GM12874 (cell line): ENCODE results near the gene FRMD4B.

Experiments
- CTCF ChIP-seq: IDR thresholded peaks from 2 replicates; pipeline ENCODE4 v1.5.1; 2011; ENCODE audit warnings: low read depth, mild to moderate bottlenecking, control low read depth, low read length, moderate library complexity; ENCODE audit not compliant: insufficient read depth

The FRMD4B gene

GRCh38 chr3:69343875-69344274 is 42.0 kb downstream of the FRMD4B start:
- no peak for TF ChIP-seq CTCF

GRCh38 chr3:69342074-69342473 is 43.8 kb downstream of the FRMD4B start:
- TF ChIP-seq CTCF: no peak

- no peak for TF ChIP-seq CTCF
These were observed 46.1 kb downstream of the FRMD4B start for GRCh38 chr3:69339760-69340159.

GRCh38 chr3:69338911-69339310 is 47.0 kb downstream of the FRMD4B start:
- no peak for TF ChIP-seq CTCF

- TF ChIP-seq CTCF: no peak
These were observed 53.0 kb downstream of the FRMD4B start for GRCh38 chr3:69332934-69333333.

- no peak for TF ChIP-seq CTCF
These were observed 54.9 kb downstream of the FRMD4B start for GRCh38 chr3:69330891-69331400.

GRCh38 chr3:69329892-69330291 is 56.0 kb downstream of the FRMD4B start:
- TF ChIP-seq CTCF: no peak

- TF ChIP-seq CTCF: no peak
These were observed 57.0 kb downstream of the FRMD4B start for GRCh38 chr3:69328963-69329302.
